NCI-H510A treated with DMSO at 0.1 percent for 48 hours (cell line): ENCODE measurements around the gene NCOA6.
"Not testable (repeated sequence)": the region's sequence is repeated elsewhere in the genome, so short reads cannot be mapped to it uniquely, and the experiment has no call there.

Source experiments
- DNase-seq: peaks from one replicate; lab custom pipeline; 2025; lab: John Stamatoyannopoulos, UW

The NCOA6 gene

DNA sequence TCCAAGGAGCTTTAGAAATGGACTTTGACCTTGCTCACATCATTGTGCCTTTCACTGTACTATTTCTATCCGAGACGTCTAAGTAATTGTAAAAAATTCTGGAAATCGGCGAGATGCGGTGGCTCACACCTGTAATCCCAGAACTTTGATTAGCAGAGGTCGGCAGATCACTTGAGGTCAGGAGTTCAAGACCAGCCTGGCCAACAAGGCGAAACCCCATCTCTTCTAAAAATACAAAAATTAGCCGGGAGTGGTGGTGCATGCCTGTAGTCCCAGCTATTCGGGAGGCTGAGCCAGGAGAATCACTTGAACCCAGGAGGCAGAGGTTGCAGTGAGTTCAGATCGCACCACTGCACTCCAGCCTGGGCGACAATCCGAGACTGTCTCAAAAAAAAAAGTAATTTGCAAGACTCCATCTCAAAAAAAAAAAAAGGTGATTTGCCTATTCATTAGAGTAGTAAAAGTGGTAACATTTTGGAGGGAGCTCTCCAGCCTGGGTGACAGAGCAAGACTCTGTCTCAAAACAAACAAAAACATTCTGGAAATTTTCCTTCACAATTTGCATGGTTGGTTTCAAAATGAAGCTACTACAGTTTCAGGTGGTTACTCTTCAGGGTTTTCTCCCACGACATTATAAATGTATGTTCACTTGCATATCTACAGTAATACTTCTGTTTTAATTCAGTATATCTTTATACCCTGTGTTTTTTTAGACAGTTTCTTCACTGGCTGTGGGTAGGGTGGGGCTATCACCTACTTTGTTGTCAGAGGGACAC, 106.0 kb downstream of the NCOA6 start:
- not testable (repeated sequence) for DNase-seq

DNA sequence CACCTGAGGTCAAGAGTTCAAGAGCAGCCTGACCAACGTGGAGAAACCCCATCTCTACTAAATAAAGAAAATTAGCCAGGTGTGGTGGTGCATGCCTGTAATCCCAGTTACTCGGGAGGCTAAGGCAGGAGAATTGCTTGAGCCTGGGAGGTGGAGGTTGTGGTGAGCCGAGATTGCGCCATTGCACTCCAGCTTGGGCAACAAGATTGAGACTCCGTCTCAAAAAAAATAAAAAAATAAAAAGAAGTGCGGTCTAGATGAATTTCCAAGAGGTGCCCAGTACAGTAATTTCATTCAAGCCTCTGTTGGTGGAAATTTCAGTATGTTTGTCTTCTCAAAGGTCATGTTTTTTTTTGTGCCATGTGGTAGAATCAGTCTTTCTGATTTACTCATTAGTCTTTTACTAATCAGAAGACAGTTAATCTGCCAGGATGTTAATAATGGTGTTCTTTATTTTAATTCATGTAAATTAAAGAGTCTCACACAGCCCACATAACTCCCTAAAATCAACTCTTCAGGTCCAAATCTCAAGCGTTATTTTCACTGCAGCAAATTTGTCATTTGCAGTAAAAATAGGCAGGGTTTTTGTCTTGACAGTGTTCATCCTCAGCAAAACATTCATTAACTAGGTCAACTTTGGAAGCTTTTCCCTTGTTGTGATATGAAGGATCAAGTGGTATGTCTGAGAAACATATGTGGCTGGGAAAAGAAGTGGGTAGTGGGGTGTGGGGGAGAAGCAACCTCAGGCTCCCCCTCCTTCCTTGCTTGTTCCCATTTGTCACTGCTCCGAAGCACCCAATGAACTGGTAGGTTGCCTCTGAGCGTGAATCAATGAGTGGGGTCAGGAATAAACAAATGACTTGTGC, 108.0 kb downstream of the NCOA6 start:
- no peak for DNase-seq

DNA sequence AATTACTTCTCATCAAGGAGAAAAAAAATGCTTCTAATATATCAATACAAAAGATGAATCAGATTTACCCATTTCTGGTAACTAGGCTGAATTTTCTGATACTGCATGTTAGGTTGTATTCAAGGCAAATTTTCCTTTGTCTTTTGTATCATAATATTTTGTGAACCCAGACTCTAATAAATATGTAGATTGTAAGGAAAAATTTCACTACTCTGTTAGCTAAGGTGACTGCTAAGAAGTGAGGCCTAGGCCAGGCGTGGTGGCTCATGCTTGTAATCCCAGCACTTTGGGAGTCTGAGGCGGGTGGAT, 108.6 kb downstream of the NCOA6 start:
- no peak for DNase-seq

DNA sequence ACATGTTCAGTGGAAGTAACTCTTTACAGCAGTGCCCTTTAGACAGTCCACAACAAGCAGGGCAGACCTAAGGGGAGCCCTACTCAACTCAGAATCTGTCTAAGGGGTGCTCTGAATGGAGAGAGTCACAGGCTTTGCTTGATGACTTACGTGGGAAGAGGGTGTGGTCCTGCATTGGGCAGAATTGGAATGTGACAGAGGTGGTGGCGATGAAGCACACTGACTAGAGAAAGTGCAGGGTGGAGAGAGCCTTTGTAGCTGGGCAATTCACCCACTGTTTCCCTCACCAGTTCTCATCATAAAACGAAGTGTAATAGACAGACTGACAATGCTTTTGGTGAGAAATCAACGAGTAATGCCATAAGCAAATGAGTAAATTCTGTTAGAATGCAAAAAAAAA, 110.1 kb downstream of the NCOA6 start:
- DNase-seq: no peak

DNA sequence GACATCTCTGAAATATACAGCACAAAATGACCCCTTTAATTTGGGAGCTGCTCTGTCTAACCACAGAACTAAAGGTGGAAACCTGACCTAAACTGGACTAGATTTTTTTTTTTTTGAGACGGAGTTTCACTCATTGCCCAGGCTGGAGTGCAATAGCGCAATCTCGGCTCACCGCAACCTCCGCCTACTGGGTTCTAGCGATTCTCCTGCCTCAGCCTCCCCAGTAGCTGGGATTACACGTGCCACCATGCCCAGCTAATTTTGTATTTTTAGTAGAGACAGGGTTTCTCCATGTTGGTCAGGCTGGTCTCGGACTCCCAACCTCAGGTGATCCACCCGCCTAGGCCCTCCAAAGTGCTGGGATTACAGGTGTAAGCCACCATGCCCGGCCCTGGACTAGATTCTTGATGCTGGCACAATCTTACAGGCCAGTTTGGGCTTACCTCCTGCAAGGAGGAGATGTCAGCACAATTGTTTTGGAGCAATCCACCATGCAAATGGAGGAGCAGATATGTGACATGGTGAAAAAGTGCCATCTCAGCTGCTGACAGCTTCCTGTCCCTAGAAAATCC, 111.4 kb downstream of the NCOA6 start:
- not testable (repeated sequence) for DNase-seq

DNA sequence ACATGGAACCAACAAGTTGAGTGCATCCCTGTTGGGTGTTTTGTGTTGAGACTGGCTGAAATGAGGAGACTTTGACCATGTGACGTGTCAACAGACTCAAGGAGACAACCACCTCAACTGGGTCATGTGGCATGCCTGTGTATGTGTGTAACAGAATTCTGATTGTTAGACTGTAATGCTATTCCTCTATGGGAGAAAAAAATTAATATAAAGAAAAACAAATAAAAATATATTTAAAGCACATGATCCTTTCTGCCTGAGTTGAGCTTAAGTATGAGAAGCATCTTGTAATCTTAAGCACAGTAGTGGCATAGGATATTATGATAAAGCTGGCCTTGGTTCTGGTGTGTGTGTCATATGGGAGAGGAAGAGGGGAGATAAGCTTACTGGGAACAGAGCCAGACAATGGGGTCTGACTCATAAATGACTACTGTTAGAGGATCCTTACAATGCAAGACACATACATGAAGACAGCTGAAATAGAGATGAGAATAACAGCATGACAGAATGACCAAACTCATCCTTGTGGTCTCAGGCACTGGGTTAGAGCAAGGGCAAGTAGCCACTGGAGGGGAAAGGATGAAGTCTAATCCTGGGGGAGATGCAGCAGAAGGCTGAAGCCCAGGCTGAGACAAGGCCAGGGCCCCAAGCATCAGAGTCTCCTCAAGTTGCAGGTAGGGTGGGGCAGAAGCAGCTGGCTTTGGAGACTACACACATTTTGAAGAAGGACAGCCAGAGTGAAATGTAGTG, 112.1 kb downstream of the NCOA6 start:
- no peak for DNase-seq

DNA sequence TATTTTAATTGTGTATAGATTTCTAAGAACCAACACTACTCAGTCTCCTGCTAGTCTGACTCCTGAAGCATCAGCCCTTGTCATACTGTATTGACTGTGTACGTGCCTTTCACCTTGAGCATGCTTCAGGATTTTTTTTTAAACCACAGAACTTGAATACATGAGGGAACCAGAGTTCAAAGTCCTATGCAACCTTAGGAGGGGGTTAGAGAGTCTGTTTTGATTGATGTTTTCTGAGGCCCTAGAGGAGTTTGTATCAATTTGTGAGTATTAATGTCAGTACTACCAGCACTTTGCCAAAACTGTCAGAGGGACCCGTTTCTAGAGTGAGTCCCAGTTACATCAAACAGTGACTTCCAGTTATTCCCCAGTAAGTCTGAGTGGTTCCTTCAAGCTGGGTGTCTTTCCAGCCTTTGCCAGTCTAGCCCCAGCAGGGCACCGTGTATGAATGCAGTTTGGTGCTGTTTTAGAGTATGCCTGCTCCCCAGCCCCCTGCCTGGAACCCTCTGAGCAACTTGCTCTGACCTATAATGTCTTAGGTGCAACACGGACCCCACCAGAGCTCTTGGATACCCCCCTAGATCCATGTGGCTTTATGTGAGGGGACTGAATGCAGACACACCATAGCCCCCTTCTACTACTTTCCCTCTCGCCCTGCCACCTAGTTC, 112.8 kb downstream of the NCOA6 start:
- DNase-seq: no peak

DNA sequence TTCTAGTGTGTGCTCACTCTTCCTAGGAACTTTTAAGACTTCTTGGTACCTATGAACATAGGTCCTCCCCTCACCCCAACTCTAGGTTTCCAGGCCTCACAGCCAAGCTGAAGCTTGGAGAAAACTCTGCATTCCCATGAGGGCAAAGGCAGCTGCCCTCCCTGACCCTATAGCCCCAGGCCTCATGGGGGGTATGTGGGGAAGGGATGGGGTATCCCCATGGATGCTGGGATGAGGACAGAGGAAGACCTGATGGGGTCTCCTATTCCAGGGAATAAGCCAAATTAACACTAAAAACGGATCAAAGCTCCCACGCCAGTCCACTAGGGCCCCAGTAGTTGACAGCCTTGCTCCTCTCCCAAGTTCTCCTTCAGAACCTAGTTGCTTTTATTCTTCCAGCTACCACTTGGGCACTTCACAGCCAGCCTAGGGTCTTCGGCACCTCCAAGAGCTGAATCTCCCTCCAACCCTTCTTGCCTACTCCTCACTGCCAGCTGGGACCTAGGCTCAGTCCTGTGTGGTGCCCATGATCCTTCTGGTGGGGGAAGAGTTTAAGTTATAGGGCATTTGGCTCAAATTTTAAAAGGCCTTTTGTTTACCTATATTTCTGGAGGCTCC, 113.5 kb downstream of the NCOA6 start:
- DNase-seq: no peak

DNA sequence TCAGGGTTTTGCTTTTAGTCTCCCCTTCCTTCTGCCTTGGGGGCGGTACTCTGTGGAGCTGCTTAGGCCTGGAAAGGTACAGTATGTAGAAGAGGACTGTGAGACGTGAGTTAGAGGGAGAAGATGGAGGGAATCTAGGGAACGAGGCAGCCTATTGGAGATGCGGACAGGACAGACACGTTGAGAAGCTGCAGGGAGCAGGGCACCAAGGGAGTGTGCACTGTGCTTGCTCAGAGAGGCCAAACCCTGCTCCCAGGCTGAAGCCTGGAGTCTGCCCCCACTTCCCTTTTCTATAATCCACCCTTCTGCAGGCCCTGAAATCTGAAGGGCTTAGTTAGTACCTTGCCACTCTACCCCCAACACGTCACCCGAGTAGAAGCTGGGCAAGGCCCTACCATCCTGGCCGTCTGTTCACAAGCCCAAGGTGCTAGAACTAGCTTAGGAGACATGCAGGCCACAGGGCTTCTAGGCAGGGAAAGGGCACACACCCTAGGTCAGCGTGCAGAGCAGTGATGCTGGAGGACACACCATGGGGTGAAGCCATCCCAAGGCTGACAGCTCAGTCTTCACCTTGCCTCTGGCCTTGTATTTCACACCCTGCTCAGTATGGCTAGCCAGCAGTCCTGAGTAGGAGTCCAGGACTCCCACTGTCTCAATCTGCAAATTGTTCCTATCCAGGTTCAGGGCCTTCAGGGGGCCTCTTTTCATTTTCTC, 114.4 kb downstream of the NCOA6 start:
- no peak for DNase-seq

DNA sequence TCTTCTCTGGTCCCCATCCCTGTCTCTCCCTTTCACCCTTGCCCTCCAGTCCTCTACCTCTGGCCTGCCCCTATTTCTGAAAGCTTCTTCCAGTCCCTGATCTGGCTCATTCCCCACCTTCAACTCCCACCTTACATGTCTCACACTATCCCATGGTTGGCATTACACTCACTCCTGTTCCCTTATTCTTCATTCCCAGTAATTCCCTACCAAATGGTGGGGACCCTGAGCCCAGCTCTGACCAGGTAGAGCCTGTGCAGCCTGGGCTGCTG, 114.9 kb downstream of the NCOA6 start:
- no peak for DNase-seq

DNA sequence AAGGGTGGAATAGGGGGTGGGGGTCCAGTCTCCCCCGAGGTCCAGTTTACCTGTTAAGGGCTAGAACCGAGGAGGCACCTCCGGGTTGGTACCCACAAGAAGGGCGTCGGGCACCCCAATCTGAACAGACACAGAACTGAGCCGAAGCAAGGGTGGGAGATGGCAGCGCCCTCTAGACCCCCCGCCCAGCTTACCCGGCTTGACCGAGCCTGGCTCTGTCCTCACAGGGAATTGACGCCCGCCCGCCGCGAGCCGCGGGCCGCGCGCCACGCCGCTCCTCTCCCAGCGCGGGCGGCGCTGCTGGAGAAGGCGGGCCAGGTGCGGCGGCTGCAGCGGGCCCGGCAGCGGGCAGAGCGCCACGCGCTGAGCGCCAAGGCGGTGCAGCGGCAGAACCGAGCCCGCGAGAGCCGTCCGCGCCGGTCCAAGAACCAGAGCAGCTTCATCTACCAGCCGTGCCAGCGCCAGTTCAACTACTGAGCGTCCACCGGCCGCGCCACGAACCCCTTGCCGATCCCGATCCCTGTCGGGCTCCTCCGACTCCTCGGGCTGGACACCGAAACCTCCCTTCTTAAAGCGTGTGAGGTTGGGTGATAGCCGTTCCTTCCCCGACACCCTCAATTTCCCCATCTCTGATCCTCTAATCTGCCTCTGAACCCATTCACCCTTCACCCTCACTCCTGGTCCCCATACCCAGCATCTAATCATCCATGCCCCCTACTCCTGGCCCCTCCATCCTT, 115.5 kb downstream of the NCOA6 start:
- peak; percentile 60 for DNase-seq

DNA sequence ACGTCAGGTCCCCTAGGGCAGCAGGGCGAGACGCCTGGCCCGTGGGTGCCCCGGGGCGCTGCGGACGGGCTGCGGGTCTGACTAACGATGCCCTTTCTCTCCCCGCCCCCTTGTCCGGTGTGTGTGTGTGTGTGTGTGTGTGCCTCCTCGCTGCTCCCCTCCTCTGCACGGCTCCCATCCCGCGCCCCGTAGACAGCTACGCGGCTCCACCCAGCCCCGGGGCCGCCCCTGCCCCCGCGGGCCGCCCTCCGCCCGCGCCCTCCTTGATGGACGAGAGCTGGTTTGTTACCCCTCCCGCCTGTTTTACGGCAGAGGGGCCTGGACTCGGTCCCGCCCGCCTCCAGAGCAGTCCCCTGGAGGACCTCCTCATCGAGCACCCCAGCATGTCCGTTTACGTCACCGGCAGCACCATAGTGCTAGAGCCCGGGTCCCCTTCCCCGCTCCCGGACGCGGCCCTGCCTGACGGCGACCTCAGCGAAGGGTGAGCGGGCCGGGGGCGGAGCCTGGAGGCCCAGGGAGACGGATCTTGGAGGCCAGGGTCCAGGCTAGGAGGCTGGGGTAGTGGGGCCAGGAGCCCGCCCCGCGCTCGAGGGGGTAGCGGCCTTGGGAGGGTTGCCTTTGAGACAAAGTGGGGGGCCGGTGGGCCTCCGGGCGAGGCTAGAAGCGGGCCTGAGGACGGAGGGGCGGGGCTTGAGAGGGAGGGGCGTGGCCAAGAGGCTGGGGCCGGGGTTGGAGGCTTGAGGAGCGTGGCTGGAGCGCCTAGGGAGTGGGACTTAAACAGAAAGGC, 116.2 kb downstream of the NCOA6 start:
- DNase-seq: peak; percentile 69

DNA sequence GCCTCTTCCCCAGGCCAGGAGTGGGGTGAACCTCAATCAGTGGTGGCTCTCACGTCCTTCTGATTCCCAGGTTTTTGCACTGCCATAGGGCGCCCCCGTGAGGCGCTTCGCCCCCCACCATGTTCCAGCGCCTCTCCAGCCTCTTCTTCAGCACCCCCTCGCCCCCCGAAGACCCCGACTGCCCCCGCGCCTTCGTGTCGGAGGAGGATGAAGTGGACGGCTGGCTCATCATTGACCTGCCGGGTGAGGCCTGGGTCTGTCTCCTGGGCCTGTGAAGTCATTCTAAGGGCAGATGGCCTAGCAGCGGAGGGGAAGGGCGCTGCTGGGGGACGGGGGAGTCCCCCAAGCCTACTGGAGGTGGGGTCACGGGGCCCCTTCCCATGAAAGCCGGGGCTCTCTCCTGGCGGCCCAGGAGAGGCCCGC, 116.8 kb downstream of the NCOA6 start:
- DNase-seq: peak; percentile 50

DNA sequence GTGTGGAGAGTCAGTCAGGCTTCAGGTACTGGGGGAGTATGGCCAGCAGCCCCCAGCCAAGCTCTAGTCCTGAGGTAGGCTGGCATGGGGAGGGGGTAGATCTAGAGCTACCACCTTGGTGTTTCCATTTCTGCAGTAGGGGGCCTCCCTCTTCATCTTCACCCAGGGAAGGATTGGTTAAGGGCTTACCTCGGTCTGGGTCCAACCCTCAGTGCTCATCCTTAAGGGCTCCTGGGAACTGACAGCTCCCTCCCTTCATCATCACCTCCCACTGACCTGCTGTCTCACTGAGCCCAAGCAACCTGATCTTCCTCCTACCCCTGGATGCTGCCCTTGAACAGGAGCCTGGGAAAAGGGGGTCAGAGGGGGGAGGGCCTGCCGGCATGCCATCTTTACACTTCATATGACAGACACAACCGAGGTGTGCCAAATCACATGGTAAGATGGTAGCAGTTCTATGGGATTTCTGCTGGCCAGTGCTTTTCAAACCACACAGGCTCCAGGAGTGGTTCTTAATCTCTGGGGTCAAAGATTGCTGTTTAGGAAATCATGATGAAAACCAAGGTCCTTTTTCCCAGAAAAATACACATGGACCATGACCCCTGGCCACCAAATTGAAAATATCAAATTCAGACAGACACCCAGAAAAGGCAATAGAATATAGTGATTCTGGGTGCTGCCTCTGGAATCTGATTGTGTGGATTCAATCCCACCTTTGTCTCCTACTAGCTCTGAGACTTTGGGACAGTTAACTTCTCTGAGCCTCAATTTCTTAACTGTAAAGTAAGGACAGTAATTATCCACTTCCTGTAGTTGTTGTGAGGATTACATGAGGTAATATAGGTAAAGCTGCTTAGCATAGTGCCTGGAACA, 118.3 kb downstream of the NCOA6 start:
- no peak for DNase-seq

DNA sequence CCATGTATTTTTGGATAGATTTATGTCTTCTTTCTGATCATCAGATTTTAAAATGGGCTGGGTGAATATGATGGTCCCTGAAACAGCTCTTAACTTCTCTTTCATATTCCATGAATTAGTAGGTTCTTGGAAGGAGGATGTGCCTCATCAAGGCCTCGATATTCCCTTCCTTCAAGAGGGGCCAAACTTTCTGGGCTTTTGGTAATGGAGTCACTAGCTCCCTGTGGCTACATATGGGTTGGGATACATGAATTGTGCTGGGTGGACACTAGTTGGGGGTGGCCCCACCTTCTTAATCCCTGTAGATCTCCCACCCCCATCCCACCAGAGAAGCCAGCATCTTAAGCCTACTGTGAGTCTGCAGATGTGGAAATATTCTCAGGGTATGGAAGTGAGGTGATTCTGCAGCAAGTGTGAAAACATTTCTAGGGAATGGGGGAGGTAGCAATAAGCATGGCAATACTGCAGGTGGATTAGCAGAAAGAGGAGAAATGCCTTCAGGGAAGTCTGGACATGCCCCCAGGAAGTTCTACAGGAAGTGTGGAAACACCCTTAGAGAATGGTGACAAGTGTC, 119.1 kb downstream of the NCOA6 start:
- no peak for DNase-seq

DNA sequence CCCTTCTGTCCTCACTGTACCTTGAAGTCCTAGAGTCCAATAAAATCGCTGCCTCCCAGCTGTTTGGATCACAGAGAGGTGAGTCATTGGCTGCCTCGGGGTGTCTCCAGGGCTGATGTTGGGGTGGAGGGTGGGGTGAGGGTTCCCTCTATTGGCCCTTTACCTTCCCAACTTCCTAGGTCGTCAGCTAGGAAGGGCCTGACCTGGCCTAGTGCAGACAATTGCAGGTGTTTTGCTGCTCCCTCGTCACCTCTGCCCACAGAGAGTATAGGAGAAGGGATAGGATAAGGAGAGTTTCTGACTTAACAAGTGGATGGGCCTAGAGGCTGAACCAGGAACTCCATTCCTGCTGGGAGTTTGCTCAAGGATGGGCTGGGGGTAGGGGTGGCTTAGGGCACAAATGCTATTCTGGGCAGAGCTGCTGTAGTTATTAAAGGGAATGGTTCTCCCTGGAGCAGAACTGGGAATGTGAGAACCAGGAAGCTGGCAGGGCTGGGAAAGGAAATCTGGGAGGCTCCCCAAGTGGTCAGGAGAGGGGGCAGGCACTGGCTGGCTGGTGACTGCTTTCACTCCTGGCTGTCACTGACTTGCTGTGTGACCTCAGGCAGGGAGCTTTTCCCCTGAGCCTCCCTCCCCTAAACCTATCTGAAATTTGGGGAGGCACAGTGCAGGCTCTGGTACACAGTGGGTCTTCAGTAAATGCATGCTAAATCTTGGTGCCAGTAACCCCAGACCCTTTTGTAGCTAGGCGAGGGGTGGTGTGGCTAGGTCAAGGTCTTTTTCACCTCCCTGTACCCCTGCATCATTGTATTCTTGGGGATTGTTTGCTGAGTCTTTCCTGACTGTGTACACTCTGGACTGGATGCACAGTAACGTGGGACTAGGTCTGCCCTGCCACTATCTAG, 119.8 kb downstream of the NCOA6 start:
- no peak for DNase-seq

DNA sequence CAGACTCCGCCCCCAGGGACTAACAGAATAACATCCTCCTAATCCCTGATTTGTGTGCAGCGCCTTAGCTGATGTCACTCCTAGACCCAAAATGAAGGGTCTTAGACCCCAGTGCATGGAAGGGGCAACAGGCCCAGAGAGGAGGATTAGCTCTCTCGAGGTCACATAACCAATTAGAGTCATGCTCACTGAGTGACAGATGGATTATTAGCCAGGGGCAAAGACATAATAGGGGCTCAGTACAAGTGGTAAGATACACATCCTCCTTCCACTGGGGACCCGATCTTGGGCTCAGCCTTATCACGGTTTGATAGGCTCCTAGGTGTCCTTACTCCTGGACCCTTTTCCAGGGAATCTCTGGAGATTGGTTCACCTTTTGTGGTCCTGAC, 120.4 kb downstream of the NCOA6 start:
- no peak for DNase-seq
